ENCODE results near the gene DPH7.
A peak's percentile ranks its signal among the peaks of the same experiment; 100 is the strongest.

The DPH7 gene

DNA sequence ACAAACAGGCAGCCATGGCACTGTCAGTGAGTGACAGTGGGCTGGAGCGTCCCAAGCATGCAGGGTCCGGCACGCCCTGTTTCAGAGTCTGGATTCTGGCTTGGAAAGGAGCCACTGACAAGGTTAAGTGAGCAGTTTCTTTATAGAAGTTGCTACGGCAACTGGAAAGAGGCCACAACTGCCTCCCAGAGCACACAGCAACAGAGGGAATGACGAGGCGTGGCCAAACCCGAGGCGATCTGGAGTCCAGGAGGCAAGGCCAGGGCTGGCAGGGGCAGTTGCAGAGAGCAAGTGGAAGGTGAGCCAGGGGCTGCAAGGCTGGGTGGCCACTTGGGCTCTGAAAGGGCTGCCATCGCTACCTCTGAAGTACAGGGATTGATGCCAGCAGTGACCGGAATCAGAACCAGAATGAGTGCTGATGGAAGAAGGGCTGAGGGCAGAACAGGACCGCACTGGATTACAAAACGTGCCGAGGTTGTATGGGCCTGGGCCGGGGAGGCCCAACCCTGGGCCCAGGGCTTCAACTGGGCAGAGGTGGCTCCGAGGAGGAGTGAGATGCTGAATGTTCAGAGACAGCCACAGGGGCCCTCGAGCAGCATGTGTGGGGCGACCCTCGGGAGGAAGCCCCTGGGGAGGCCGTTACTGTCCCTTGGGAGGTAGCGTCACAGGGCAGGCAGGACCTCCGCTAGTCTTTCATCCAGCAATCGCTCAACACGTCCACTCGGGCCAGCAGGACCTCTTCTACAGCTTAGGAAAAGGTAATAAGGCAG, 22.5 kb downstream of the DPH7 start:
- TF ChIP-seq, protein P1, sequence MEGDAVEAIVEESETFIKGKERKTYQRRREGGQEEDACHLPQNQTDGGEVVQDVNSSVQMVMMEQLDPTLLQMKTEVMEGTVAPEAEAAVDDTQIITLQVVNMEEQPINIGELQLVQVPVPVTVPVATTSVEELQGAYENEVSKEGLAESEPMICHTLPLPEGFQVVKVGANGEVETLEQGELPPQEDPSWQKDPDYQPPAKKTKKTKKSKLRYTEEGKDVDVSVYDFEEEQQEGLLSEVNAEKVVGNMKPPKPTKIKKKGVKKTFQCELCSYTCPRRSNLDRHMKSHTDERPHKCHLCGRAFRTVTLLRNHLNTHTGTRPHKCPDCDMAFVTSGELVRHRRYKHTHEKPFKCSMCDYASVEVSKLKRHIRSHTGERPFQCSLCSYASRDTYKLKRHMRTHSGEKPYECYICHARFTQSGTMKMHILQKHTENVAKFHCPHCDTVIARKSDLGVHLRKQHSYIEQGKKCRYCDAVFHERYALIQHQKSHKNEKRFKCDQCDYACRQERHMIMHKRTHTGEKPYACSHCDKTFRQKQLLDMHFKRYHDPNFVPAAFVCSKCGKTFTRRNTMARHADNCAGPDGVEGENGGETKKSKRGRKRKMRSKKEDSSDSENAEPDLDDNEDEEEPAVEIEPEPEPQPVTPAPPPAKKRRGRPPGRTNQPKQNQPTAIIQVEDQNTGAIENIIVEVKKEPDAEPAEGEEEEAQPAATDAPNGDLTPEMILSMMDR (conservative IDR thresholded peaks at IDR 0.05), result no peak
- H3K27ac ChIP-seq, result peak overlapping the region; percentile 31; the same call in 1 of the 2 replicates

DNA sequence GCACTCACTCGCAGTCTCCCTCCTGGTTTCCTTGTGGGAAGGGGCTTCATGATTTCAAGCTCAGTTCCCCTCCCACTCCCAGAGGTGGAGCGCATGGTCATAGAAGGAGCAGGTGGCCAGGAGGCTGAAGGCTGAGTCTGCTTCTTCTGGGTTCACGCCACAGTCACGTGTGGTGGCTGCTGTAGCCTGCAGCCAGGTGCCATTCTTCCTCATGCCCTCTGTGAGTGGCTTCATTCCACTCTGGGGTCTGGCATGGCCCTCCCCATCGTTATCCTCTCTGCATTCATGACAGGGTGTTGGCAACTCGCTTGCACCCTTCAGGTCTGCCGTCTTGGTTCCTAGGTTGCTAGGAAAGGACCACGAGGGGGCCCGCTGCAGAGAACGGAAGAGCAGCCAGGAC, 23.5 kb downstream of the DPH7 start:
- TF ChIP-seq, protein P1 (conservative IDR thresholded peaks at IDR 0.05), result no peak
- H3K27ac ChIP-seq, result peak overlapping the region; percentile 11; the same call in 1 of the 2 replicates

DNA sequence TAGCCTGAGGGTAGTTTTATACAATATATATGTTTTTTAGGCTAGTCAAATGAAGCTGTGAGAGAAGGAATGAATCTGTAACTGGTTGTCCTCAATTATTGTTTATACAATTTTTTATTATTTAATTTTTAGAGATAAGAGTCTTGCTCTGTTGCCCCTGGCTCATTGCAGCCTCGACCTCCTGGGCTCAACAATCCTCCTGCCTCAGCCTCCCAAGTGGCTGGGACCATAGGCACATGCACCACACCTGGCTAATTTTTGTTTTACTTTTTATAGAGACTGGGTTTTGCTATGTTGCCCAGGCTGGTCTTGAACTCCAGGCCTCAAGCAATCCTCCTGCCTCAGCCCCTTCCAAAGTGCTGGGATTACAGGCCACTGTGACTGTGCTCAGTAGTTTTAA, 24.4 kb downstream of the DPH7 start:
- H3K27ac ChIP-seq, result peak overlapping the region; percentile 11; the same call in 1 of the 2 replicates
- TF ChIP-seq, protein P1 (conservative IDR thresholded peaks at IDR 0.05), result no peak

DNA sequence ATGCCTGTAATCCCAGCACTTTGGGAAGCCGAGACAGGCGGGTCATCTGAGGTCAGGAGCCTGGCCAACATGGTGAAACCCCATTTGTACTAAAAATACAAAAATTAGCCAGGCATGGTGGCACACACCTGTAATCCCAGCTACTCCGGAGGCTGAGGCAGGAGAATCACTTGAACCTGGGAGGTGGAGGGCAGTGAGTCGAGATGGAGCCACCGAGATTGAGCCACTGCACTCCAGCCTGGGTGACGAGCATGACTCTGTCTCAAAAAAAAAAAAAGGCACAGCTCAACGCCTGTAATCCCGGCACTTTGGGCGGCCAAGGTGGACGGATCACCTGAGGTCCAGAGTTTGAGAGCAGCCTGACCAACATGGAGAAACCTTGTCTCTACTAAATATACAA, 25.1 kb downstream of the DPH7 start:
- peak overlapping the region; percentile 87 for H3K27ac ChIP-seq

DNA sequence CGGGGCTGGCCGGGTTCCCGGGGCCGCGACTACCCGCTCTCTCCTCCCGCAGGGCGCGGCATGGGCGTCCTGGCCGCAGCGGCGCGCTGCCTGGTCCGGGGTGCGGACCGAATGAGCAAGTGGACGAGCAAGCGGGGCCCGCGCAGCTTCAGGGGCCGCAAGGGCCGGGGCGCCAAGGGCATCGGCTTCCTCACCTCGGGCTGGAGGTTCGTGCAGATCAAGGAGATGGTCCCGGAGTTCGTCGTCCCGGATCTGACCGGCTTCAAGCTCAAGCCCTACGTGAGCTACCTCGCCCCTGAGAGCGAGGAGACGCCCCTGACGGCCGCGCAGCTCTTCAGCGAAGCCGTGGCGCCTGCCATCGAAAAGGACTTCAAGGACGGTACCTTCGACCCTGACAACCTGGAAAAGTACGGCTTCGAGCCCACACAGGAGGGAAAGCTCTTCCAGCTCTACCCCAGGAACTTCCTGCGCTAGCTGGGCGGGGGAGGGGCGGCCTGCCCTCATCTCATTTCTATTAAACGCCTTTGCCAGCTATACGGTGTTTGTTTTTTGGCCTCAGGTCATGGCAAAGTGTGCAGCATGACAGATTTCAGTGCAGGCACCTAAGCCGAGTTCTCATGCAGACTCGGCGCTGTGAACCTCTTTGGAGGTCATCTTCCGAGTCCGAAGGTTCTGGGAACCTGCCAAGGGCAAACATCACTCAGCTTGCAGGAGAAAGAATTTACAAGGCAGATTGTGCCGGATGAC, 26.5 kb downstream of the DPH7 start:
- peak overlapping the region; percentile 87 for H3K27ac ChIP-seq
- TF ChIP-seq, protein P1 (conservative IDR thresholded peaks at IDR 0.05), result no peak

DNA sequence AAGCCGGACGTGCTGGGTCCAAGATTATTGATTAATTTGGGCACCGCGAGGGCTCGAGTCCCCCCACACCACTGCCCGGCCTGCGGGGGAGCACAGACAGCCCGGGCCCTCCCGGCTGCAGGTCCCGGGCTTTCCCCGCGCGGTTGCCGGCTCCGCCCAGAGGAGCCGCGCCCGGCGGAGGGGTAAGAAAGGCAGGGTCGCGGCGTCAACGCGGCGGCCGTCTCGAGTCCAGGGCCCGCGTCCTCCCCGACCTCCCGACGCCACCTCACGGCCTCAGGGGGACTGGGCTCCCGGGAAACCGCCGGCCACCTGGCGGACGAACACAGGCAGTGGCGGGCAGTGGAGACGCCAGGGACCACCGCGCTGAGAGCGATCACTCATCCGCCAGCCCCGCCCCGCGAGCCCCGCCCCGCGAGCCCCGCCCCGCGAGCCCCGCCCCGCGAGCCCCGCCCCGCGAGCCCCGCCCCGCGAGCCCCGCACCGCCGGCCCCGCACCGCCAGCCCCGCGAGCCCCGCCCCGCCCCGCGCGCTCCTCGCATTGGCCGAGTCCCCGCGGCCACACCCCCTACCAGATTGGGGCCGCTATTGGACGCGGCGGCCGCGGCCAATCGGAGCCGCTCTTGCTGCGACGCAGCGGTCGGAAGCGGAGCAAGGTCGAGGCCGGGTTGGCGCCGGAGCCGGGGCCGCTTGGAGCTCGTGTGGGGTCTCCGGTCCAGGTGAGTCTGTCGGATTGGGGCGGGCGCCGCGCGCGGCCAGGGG, 27.3 kb downstream of the DPH7 start, which contains the start of gene MRPL41:
Gene MRPL41 (plus strand): TSS at position 616 of the 758 bp plus-strand sequence. CDS start 203 bp downstream, outside the sequence.
- peak within 1 kb of the TSS; percentile 87 for H3K27ac ChIP-seq
- TF ChIP-seq, protein P1 (conservative IDR thresholded peaks at IDR 0.05), result peak; percentile 69

DNA sequence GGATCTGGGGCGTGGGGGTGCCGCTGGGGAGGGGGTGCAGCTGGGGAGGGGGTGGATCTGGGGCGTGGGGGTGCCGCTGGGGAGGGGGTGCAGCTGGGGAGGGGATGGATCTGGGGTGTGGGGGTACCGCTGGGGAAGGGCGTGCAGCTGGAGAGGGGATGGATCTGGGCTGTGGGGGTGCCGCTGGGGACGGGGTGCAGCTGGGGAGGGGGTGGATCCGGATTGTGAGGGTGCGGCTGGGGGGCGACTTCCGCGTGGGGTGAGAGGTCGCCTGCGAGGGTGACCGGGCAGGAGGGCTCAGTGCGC, 27.8 kb downstream of the DPH7 start:
- peak overlapping the region; percentile 87 for H3K27ac ChIP-seq

DNA sequence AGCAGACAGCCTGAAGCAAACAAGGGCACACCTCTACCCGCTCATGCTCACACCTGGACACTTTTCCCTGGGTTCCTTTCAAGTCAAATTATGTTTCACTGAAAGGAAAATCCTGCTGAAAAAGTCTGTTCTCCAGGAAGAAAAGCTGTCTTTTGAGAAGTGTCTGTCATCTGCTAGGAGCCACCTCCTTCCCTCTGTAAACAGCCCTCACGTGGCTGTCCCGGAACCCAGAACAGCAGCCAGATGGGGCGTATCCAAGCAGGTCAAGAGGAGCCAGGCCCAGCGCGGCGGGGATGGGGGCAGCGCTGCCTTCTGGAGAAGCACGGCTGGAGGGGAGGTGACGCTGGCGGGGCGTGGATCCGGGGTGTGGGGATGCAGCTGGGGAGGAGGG, 28.5 kb downstream of the DPH7 start, which contains the start of gene PNPLA7:
Gene PNPLA7 (minus strand): TSS at position 172 of the 391 bp plus-strand sequence. CDS start 205 bp downstream, outside the sequence.
- H3K27ac ChIP-seq, result peak within 1 kb of the TSS; percentile 95
- TF ChIP-seq, protein P1 (conservative IDR thresholded peaks at IDR 0.05), result 0 out of 2 replicates have a peak, but pooled peaks have one; percentile 2
